CD14-positive monocyte (primary cell): ENCODE measurements around the gene CACNA1H. TPM values are rescaled to one million over a fixed set of nuclear protein-coding genes. Genes with fewer than 3 reads are reported as not detected.

Source experiments
- DNase-seq, 3 donors: peaks; one replicate each; pipeline ENCODE4 v3.0.0-alpha.2; 2011 to 2022
- H2AFZ ChIP-seq: 2 replicates; pipeline ENCODE4 v1.6.0; 2012; ENCODE audit warnings: mild to moderate bottlenecking, low read depth, low read length, inconsistent platforms; ENCODE audit not compliant: insufficient read depth, poor library complexity, severe bottlenecking
- H3K27ac ChIP-seq, 2 donors: 1 replicate in 1 of 2; 2 replicates in 1 of 2; pipeline ENCODE4 v1.5.1; 2012 to 2013; ENCODE audit warnings: low read length in 2 of 2, control low read depth in 1 of 2, inconsistent platforms in 1 of 2, low read depth in 1 of 2, mild to moderate bottlenecking in 1 of 2
- H3K27me3 ChIP-seq, 2 donors: one replicate each; pipeline versions ENCODE4 v1.6.0 to v1.6.1; 2011 to 2013; ENCODE audit warnings: low read length in 2 of 2; ENCODE audit not compliant: control insufficient read depth in 2 of 2, insufficient read depth in 2 of 2
- H3K36me3 ChIP-seq, 2 donors: replicated peaks in 1 of 2; 1 replicate in 1 of 2; 2 replicates in 1 of 2; pipeline versions ENCODE4 v1.5.1 to v1.6.1; 2012 to 2013; ENCODE audit warnings: low read length in 2 of 2, control low read depth in 1 of 2, inconsistent platforms in 1 of 2, mild to moderate bottlenecking in 1 of 2; ENCODE audit not compliant: insufficient read depth in 2 of 2, control insufficient read depth in 1 of 2
- H3K4me1 ChIP-seq, 2 donors: 1 replicate in 1 of 2; 2 replicates in 1 of 2; pipeline versions ENCODE4 v1.5.1 to v1.6.1; 2012 to 2013; ENCODE audit warnings: low read length in 2 of 2, control low read depth in 1 of 2, inconsistent platforms in 1 of 2, mild to moderate bottlenecking in 1 of 2, moderate library complexity in 1 of 2; ENCODE audit not compliant: insufficient read depth in 2 of 2, control insufficient read depth in 1 of 2
- H3K4me2 ChIP-seq: replicated peaks from 2 replicates; pipeline ENCODE3; 2012; ENCODE audit warnings: low read length, moderate library complexity, mild to moderate bottlenecking; ENCODE audit not compliant: poor library complexity, severe bottlenecking; ENCODE audit errors: extremely low read depth
- H3K4me3 ChIP-seq, 3 experiments: fragments of 200-600 bp in 1 of 3; sonication (generic) in 1 of 3; replicated peaks in 1 of 3; 1 replicate in 2 of 3; 2 replicates in 1 of 3; pipeline ENCODE4 v1.5.1; 2011 to 2013; ENCODE audit warnings: low read length in 3 of 3, mild to moderate bottlenecking in 3 of 3, control low read depth in 2 of 3, low read depth in 2 of 3, inconsistent platforms in 1 of 3, moderate library complexity in 1 of 3
- H3K79me2 ChIP-seq: 2 replicates; pipeline ENCODE4 v1.6.0; 2012; ENCODE audit warnings: mild to moderate bottlenecking, control low read depth, inconsistent platforms, low read length, moderate library complexity; ENCODE audit not compliant: insufficient read depth
- H3K9ac ChIP-seq: 2 replicates; pipeline ENCODE4 v1.6.0; 2017; ENCODE audit warnings: low read length, mild to moderate bottlenecking; ENCODE audit not compliant: insufficient read depth, poor library complexity, severe bottlenecking
- H3K9me3 ChIP-seq, 2 donors: replicated peaks in 1 of 2; 1 replicate in 1 of 2; 2 replicates in 1 of 2; pipeline versions ENCODE4 v1.5.1 to v1.6.1; 2012 to 2013; ENCODE audit warnings: low read length in 2 of 2, control low read depth in 1 of 2; ENCODE audit not compliant: control insufficient read depth in 1 of 2, insufficient read depth in 1 of 2
- H4K20me1 ChIP-seq: 2 replicates; pipeline ENCODE4 v1.6.0; 2012; ENCODE audit warnings: mild to moderate bottlenecking, low read length, control low read depth, moderate library complexity; ENCODE audit not compliant: insufficient read depth
- H3K27ac Mint-ChIP-seq, 7 donors: one replicate each; pipeline ENCODE4 v1.8.0; 2020; ENCODE audit warnings: mild to moderate bottlenecking in 7 of 7, mixed read lengths in 7 of 7, moderate library complexity in 6 of 7, inconsistent platforms in 2 of 7
- H3K27me3 Mint-ChIP-seq, 3 donors: one replicate each; pipeline ENCODE4 v1.8.0; 2021 to 2022; ENCODE audit warnings: low read depth in 3 of 3, mild to moderate bottlenecking in 3 of 3, mixed read lengths in 3 of 3, moderate library complexity in 3 of 3, inconsistent platforms in 1 of 3
- H3K36me3 Mint-ChIP-seq, 2 donors: one replicate each; pipeline ENCODE4 v1.8.0; 2020; ENCODE audit warnings: mixed read lengths in 2 of 2, inconsistent platforms in 1 of 2, mild to moderate bottlenecking in 1 of 2
- H3K4me1 Mint-ChIP-seq: one replicate; pipeline ENCODE4 v1.8.0; 2020; ENCODE audit warnings: mild to moderate bottlenecking, mixed read lengths
- H3K4me3 Mint-ChIP-seq, 2 donors: one replicate each; pipeline ENCODE4 v1.8.0; 2020; ENCODE audit warnings: mild to moderate bottlenecking in 2 of 2, mixed read lengths in 2 of 2, moderate library complexity in 1 of 2
- H3K9me3 Mint-ChIP-seq, 7 donors: one replicate each; pipeline ENCODE4 v1.8.0; 2020 to 2022; ENCODE audit warnings: mixed read lengths in 7 of 7, mild to moderate bottlenecking in 6 of 7, moderate library complexity in 6 of 7, inconsistent platforms in 2 of 7
- CTCF ChIP-seq: fragments of 200-600 bp; IDR thresholded peaks from one replicate; pipeline ENCODE4 v1.8.0; 2022; ENCODE audit warnings: antibody characterized with exemption, mild to moderate bottlenecking
- WGBS: methylation state at CpG from one replicate; pipeline ENCODE4 v1.1.5; 2013; ENCODE audit warnings: missing lambda C conversion rate; ENCODE audit not compliant: insufficient coverage; 5-methylcytosine and 5-hydroxymethylcytosine counted together
- intact Hi-C, 2 donors: fragments of 100-400 bp; cut with micrococcal nuclease; formaldehyde crosslinking; loops; one replicate each; pipeline versions ENCODE4 v1.15.0 to v1.15.1; 2023
- polyA plus RNA-seq, 3 donors: library from polyadenylated mRNA; depleted of rRNA in 1 of 3; unstranded in 2 of 3; stranded (reverse) in 1 of 3; fragments of 300-500 nt in 2 of 3; fragments of >200 nt in 1 of 3; fragmentation: Illumina TruSeq in 2 of 3; gene quantifications; 1 replicate in 2 of 3; 2 replicates in 1 of 3; pipeline ENCODE4 v1.2.3, GENCODE V29; 2012 to 2021

Gene CACNA1H
- polyA plus RNA-seq, 3 donors: not detected

GRCh38 chr16:1120577-1120941 lies 32.3 kb upstream of the CACNA1H start:
- Histone ChIP-seq H4K20me1 (no peaks in the 10 kb centered on the region), H3K27ac (no peak overlapping the region), H3K9me3 (no peaks in the 10 kb centered on the region), H3K9ac (no peak overlapping the region), H3K4me2 (no peak overlapping the region), H2AFZ (no peak overlapping the region), H3K27me3 (no peaks in the 10 kb centered on the region), H3K4me3 (no peak overlapping the region), H3K36me3 (no peaks in the 10 kb centered on the region), H3K4me1 (no peaks in the 10 kb centered on the region), H3K79me2 (no peaks in the 10 kb centered on the region)
- DNase-seq: no peak
- Mint-ChIP-seq H3K4me3 (no peak overlapping the region), H3K27ac (no peak overlapping the region), H3K9me3 (no peaks in the 10 kb centered on the region), H3K27me3 (peaks cover under 1 to 11% (median 3%) of the 10 kb centered on the region in 3 donors), H3K36me3 (no peaks in the 10 kb centered on the region), H3K4me1 (no peaks in the 10 kb centered on the region)
- intact Hi-C loops: no loop called here
- no peak for TF ChIP-seq CTCF
- 86% methylated on average over 22 of the region's 22 CpGs for WGBS

- no peak overlapping the region for H3K4me2 ChIP-seq
- no peaks in the 10 kb centered on the region for H4K20me1 ChIP-seq
- H3K27ac ChIP-seq: no peak overlapping the region
- no peaks in the 10 kb centered on the region for H3K9me3 ChIP-seq
- Mint-ChIP-seq H3K4me3 (no peak overlapping the region), H3K4me1 (no peaks in the 10 kb centered on the region), H3K27me3 (peaks cover 0 to 13% (median 3%) of the 10 kb centered on the region in 3 donors), H3K9me3 (no peaks in the 10 kb centered on the region), H3K36me3 (no peaks in the 10 kb centered on the region), H3K27ac (no peak overlapping the region)
- no peaks in the 10 kb centered on the region for H3K27me3 ChIP-seq
- WGBS: 81% methylated on average over 15 of the region's 23 CpGs
- intact Hi-C loops: no loop called here
- H3K79me2 ChIP-seq: no peaks in the 10 kb centered on the region
- H3K4me3 ChIP-seq: no peak overlapping the region
- H3K36me3 ChIP-seq: no peaks in the 10 kb centered on the region
- DNase-seq: no peak
- H3K9ac ChIP-seq: no peak overlapping the region
- no peak for TF ChIP-seq CTCF
- H2AFZ ChIP-seq: no peak overlapping the region
- no peaks in the 10 kb centered on the region for H3K4me1 ChIP-seq
Measured at GRCh38 chr16:1121009-1121408, 31.9 kb upstream of the CACNA1H start.
